Stomach smooth muscle (tissue), 2 donors: ENCODE measurements around the gene UGT1A10.

Experiments
- H3K27ac ChIP-seq: one replicate; pipeline ENCODE4 v1.7.0; 2013; ENCODE audit warnings: mild to moderate bottlenecking, low read length, inconsistent platforms
- H3K27me3 ChIP-seq, 2 donors: one replicate each; pipeline ENCODE4 v1.7.0; 2013; ENCODE audit warnings: low read length in 2 of 2; ENCODE audit not compliant: insufficient read depth in 2 of 2, control insufficient read depth in 1 of 2
- H3K36me3 ChIP-seq, 2 donors: one replicate each; pipeline ENCODE4 v1.7.0; 2013; ENCODE audit warnings: low read length in 2 of 2; ENCODE audit not compliant: control insufficient read depth in 2 of 2, insufficient read depth in 2 of 2
- H3K4me1 ChIP-seq: one replicate; pipeline ENCODE4 v1.7.0; 2013; ENCODE audit warnings: low read length; ENCODE audit not compliant: control insufficient read depth, insufficient read depth
- H3K4me3 ChIP-seq, 2 donors: one replicate each; pipeline ENCODE4 v1.7.0; 2013; ENCODE audit warnings: low read length in 2 of 2
- H3K9ac ChIP-seq, 2 donors: one replicate each; pipeline ENCODE4 v1.7.0; 2013; ENCODE audit warnings: low read length in 2 of 2, mild to moderate bottlenecking in 1 of 2
- H3K9me3 ChIP-seq, 2 donors: one replicate each; pipeline ENCODE4 v1.7.0; 2013; ENCODE audit warnings: low read length in 2 of 2; ENCODE audit not compliant: control insufficient read depth in 2 of 2
- donor health status: healthy.
- donor health status: Pancreatic carcinoma.

Gene UGT1A10

GRCh38 chr2:233758849-233759248 lies 122.6 kb downstream of the UGT1A10 start:
- Histone ChIP-seq H3K27ac (no peak overlapping the region), H3K4me3 (no peak overlapping the region), H3K9ac (no peak overlapping the region), H3K36me3 (no peaks in the 10 kb centered on the region), H3K4me1 (no peaks in the 10 kb centered on the region), H3K9me3 (no peaks in the 10 kb centered on the region), H3K27me3 (no peaks in the 10 kb centered on the region)

GRCh38 chr2:233760043-233760442 lies 123.8 kb downstream of the UGT1A10 start, which contains the start of gene UGT1A1:
UGT1A1 (plus strand) TSS chr2:233760270; CDS start chr2:233760288, 18 bp downstream.
- no peak within 1 kb of the TSS for H3K27ac ChIP-seq
- H3K9me3 ChIP-seq = no peaks in the 10 kb centered on the region
- H3K36me3 ChIP-seq = no peaks in the 10 kb centered on the region
- H3K4me1 ChIP-seq = no peaks in the 10 kb centered on the region
- no peak within 1 kb of the TSS for H3K4me3 ChIP-seq
- H3K27me3 ChIP-seq = no peaks in the 10 kb centered on the region
- H3K9ac ChIP-seq = no peak within 1 kb of the TSS

- Histone ChIP-seq H3K27me3 (peaks cover 0 to 3% of the 10 kb centered on the region in 2 donors), H3K27ac (no peak overlapping the region), H3K9me3 (no peaks in the 10 kb centered on the region), H3K4me1 (no peaks in the 10 kb centered on the region), H3K9ac (no peak overlapping the region), H3K4me3 (no peak overlapping the region), H3K36me3 (no peaks in the 10 kb centered on the region)
Observed at GRCh38 chr2:233761040-233761769, 125.0 kb downstream of the UGT1A10 start.

GRCh38 chr2:233764264-233764663 lies 128.0 kb downstream of the UGT1A10 start:
- H3K9ac ChIP-seq = no peak overlapping the region
- peaks cover 0 to 3% of the 10 kb centered on the region in 2 donors for H3K27me3 ChIP-seq
- no peaks in the 10 kb centered on the region for H3K9me3 ChIP-seq
- H3K27ac ChIP-seq = no peak overlapping the region
- no peak overlapping the region for H3K4me3 ChIP-seq
- H3K36me3 ChIP-seq = no peaks in the 10 kb centered on the region
- H3K4me1 ChIP-seq = no peaks in the 10 kb centered on the region

- Histone ChIP-seq H3K9ac (no peak overlapping the region), H3K9me3 (no peaks in the 10 kb centered on the region), H3K4me3 (no peak overlapping the region), H3K4me1 (no peaks in the 10 kb centered on the region), H3K27me3 (peaks cover 0 to 4% of the 10 kb centered on the region in 2 donors), H3K27ac (no peak overlapping the region), H3K36me3 (no peaks in the 10 kb centered on the region)
Observed at GRCh38 chr2:233764761-233765160, 128.5 kb downstream of the UGT1A10 start.

GRCh38 chr2:233766416-233766815 lies 130.2 kb downstream of the UGT1A10 start:
- H3K27ac ChIP-seq = no peak overlapping the region
- no peaks in the 10 kb centered on the region for H3K9me3 ChIP-seq
- H3K9ac ChIP-seq = no peak overlapping the region
- no peak overlapping the region for H3K4me3 ChIP-seq
- H3K36me3 ChIP-seq = no peaks in the 10 kb centered on the region
- peaks cover 0 to 4% of the 10 kb centered on the region in 2 donors for H3K27me3 ChIP-seq
- H3K4me1 ChIP-seq = no peaks in the 10 kb centered on the region

GRCh38 chr2:233768076-233768475 lies 131.8 kb downstream of the UGT1A10 start:
- no peaks in the 10 kb centered on the region for H3K4me1 ChIP-seq
- H3K9ac ChIP-seq = no peak overlapping the region
- no peak overlapping the region for H3K27ac ChIP-seq
- no peaks in the 10 kb centered on the region for H3K36me3 ChIP-seq
- peaks cover 0 to 4% of the 10 kb centered on the region in 2 donors for H3K27me3 ChIP-seq
- H3K9me3 ChIP-seq = no peaks in the 10 kb centered on the region
- H3K4me3 ChIP-seq = no peak overlapping the region

- H3K9ac ChIP-seq = no peak overlapping the region
- H3K4me1 ChIP-seq = no peaks in the 10 kb centered on the region
- no peaks in the 10 kb centered on the region for H3K36me3 ChIP-seq
- peaks cover 0 to 4% of the 10 kb centered on the region in 2 donors for H3K27me3 ChIP-seq
- H3K27ac ChIP-seq = no peak overlapping the region
- no peaks in the 10 kb centered on the region for H3K9me3 ChIP-seq
- H3K4me3 ChIP-seq = no peak overlapping the region
Observed at GRCh38 chr2:233769260-233769659, 133.0 kb downstream of the UGT1A10 start.

GRCh38 chr2:233772153-233772552 lies 135.9 kb downstream of the UGT1A10 start:
- Histone ChIP-seq H3K4me3 (no peak overlapping the region), H3K4me1 (no peaks in the 10 kb centered on the region), H3K9ac (no peak overlapping the region), H3K9me3 (peaks cover 2 to 8% of the 10 kb centered on the region in 2 donors), H3K27ac (no peak overlapping the region), H3K36me3 (no peaks in the 10 kb centered on the region), H3K27me3 (peaks cover 0 to 4% of the 10 kb centered on the region in 2 donors)

- H3K4me1 ChIP-seq = no peaks in the 10 kb centered on the region
Observed at GRCh38 chr2:233772583-233772982, 136.3 kb downstream of the UGT1A10 start.

GRCh38 chr2:233773854-233774253 lies 137.6 kb downstream of the UGT1A10 start:
- no peak overlapping the region for H3K4me3 ChIP-seq
- H3K27me3 ChIP-seq = peaks cover 0 to 5% of the 10 kb centered on the region in 2 donors
- no peak overlapping the region for H3K27ac ChIP-seq
- no peak overlapping the region for H3K9ac ChIP-seq
- no peaks in the 10 kb centered on the region for H3K36me3 ChIP-seq
- H3K4me1 ChIP-seq = no peaks in the 10 kb centered on the region
- peaks cover 4 to 15% of the 10 kb centered on the region in 2 donors for H3K9me3 ChIP-seq

More at GRCh38 chr2:233772583-233772982, 136.3 kb downstream of the UGT1A10 start:
- Histone ChIP-seq H3K4me3 (no peak overlapping the region), H3K27me3 (peaks cover 0 to 5% of the 10 kb centered on the region in 2 donors), H3K9me3 (peaks cover 2 to 9% of the 10 kb centered on the region in 2 donors), H3K9ac (no peak overlapping the region), H3K36me3 (no peaks in the 10 kb centered on the region), H3K27ac (no peak overlapping the region)
